Measurements from ENCODE around the gene L3MBTL3. TPM values are rescaled to one million over a fixed set of nuclear protein-coding genes. Genes with fewer than 3 reads are reported as not detected.

Gene L3MBTL3
- total RNA-seq, 1 donor from 2014 or later = 11.8 TPM

DNA sequence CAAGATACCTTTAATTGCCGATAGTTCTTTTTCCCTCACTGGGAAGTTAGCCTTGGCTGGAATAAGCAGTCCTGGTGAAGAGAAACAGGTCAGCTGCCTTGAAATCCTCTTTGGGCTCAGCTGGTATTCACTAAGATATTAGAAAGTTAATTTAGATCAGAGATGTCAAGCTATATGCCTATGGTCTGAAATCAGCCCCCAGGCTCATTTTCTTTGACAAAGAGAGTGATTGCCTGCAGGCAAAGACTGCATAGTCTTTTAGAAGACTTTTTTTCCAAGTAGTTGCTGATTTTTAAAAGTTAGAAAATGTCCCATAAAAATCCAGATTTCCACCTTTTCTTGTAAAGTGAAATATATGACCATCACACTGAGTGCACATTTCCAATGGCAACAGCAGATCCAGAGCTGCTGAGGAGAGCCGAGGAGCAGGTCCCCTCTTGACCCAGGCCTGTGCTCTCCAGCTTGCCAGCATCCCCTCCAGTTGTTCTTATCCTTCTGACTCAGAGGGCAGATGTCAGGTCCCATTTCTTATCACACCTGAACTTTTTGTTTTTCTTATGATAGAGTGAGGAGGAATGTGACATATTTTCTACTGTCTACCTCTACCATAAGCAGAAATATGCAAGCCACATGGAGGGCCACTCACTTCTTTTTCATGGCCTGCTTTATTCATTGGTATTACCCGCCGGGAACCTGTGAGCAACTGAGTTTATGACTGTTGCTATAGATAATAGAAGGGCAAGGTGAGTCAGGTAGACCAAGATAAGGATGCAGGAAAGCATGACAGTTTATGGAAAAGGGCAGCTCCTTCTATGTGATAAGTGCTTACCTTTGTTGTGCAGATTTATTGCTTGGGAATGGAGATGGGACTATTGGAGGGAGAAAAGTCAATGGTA is 17.6 kb upstream of the L3MBTL3 start:
- TF ChIP-seq, protein P1, sequence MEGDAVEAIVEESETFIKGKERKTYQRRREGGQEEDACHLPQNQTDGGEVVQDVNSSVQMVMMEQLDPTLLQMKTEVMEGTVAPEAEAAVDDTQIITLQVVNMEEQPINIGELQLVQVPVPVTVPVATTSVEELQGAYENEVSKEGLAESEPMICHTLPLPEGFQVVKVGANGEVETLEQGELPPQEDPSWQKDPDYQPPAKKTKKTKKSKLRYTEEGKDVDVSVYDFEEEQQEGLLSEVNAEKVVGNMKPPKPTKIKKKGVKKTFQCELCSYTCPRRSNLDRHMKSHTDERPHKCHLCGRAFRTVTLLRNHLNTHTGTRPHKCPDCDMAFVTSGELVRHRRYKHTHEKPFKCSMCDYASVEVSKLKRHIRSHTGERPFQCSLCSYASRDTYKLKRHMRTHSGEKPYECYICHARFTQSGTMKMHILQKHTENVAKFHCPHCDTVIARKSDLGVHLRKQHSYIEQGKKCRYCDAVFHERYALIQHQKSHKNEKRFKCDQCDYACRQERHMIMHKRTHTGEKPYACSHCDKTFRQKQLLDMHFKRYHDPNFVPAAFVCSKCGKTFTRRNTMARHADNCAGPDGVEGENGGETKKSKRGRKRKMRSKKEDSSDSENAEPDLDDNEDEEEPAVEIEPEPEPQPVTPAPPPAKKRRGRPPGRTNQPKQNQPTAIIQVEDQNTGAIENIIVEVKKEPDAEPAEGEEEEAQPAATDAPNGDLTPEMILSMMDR (IDR thresholded peaks at IDR 0.05) = no peak
- H3K27ac ChIP-seq = no peak overlapping the region
- ATAC-seq (no peak), DNase-seq (no peak)
- intact Hi-C loops (cut with DNase I) = no loop called here
- H3K36me3 ChIP-seq = no peaks in the 10 kb centered on the region
- no peaks in the 10 kb centered on the region for H3K27me3 ChIP-seq (ENCODE audit: low read depth)
- H3K4me1 ChIP-seq = no peaks in the 10 kb centered on the region
- no peaks in the 10 kb centered on the region for H3K9me3 ChIP-seq
- H3K4me3 ChIP-seq = no peak overlapping the region

DNA sequence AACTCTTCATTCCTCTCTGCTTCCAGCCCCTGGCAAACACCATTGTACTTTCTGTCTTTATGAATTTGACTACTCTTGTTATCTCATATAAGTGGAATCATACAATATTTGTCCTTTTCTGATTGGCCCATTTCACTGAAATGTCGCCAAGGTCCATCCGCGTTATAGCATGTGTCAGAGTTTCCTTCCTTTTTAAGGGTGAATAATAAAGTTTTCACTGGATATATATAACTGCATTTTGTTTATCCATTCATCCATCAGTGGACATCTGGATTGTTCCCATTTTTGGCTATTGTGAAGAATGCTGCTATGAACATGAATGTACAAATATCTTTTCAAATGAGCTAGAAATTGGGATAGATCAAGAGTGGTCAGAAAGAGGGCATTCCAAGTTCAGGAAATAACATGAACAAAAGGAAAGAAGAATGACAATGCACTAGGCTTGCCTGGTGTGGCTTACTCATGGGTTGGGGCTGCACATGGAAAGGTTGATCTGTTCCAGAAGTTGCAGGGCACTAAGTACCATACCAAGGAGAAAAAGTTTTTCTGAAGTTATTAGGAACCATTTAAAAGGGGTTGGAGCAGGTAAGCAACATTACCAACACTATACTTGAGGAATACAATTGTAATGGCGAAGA is 10.0 kb upstream of the L3MBTL3 start:
- H3K36me3 ChIP-seq = no peaks in the 10 kb centered on the region
- H3K27ac ChIP-seq = no peak overlapping the region
- no peak for DNase-seq
- intact Hi-C loops (cut with DNase I) = no loop called here
- no peaks in the 10 kb centered on the region for H3K27me3 ChIP-seq (ENCODE audit: low read depth)
- H3K9me3 ChIP-seq = no peaks in the 10 kb centered on the region
- TF ChIP-seq, protein P1 (IDR thresholded peaks at IDR 0.05) = no peak
- H3K4me1 ChIP-seq = no peaks in the 10 kb centered on the region
- ATAC-seq = no peak
- H3K4me3 ChIP-seq = no peak overlapping the region

DNA sequence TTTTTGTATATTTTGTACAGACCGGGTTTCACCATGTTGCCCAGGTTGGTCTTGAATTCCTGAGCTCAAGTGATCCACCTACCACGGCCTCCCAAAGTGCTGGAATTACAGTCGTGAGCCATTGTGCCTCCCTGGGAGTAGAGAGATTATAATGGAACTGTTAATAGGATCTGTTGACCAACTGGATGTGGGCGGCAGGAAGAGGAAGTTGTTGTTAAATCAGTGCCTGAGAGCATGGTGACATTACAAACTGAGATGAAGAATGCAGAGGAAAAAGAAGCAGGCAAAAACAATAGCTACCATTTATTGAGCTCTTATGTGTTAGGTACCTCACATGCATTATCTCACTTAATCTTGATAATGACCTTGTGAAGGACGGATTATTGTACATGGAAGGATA is 9.2 kb upstream of the L3MBTL3 start:
- Histone ChIP-seq H3K9me3 (no peaks in the 10 kb centered on the region), H3K36me3 (no peaks in the 10 kb centered on the region), H3K4me3 (no peak overlapping the region), H3K4me1 (no peaks in the 10 kb centered on the region), H3K27ac (no peak overlapping the region), H3K27me3 (ENCODE audit: low read depth) (no peaks in the 10 kb centered on the region)
- TF ChIP-seq, protein P1 (IDR thresholded peaks at IDR 0.05) = no peak
- no peak for DNase-seq
- intact Hi-C loops (cut with DNase I) = no loop called here
- ATAC-seq = no peak

DNA sequence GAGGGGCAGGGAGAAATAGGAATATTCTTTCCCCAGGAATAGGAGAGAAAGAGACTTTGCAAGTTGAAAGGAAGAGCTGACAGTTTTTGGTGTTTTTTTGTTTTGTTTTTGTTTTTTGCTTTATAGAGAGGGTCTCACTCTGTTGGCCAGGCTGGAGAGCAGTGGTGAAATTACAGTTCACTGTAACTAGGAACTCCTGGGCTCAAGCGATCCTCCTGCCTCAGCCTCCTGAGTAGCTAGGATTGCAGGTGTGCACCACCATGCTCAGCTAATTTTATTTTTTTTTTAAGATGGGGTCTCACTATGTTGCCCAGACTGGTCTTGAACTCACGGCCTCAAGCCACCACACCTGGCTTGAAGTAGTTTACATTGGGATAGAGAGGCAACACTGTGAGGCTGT is 8.0 kb upstream of the L3MBTL3 start:
- Histone ChIP-seq H3K9me3 (no peaks in the 10 kb centered on the region), H3K36me3 (no peaks in the 10 kb centered on the region), H3K4me1 (no peaks in the 10 kb centered on the region), H3K27me3 (ENCODE audit: low read depth) (no peaks in the 10 kb centered on the region), H3K27ac (no peak overlapping the region), H3K4me3 (no peak overlapping the region)
- no peak for DNase-seq
- no peak for ATAC-seq
- TF ChIP-seq, protein P1 (IDR thresholded peaks at IDR 0.05) = no peak
- intact Hi-C loops (cut with DNase I) = no loop called here

DNA sequence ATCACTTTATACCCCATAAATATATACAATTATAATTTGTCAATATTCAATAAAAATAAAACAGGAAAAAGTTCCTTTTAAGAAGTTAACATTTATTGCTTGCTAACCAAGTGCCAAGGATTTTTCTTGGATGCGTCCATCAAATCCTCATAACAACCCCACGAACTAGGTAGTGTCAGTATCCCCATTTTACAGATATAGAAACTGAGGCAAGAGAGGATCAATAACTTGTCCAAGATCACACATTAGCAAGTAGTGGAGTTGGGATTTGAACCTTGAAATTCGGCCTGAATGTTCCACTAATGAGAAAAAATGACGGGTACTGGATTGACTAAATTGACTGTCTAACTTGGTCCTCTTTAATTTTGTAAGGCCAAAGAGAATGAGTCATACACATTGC is 5.7 kb upstream of the L3MBTL3 start:
- no peak for ATAC-seq
- TF ChIP-seq, protein P1 (IDR thresholded peaks at IDR 0.05) = no peak
- no peak overlapping the region for H3K27ac ChIP-seq
- no peaks in the 10 kb centered on the region for H3K36me3 ChIP-seq
- H3K9me3 ChIP-seq = no peaks in the 10 kb centered on the region
- DNase-seq = no peak
- no peaks in the 10 kb centered on the region for H3K27me3 ChIP-seq (ENCODE audit: low read depth)
- no peaks in the 10 kb centered on the region for H3K4me1 ChIP-seq
- intact Hi-C loops (cut with DNase I) = no loop called here
- H3K4me3 ChIP-seq = no peak overlapping the region

All from lower lobe of right lung (tissue), 2 donors.